ENCODE results near the gene CTSZ.
"Not testable (repeated sequence)": the region's sequence is repeated elsewhere in the genome, so short reads cannot be mapped to it uniquely, and the experiment has no call there.

CTSZ gene

DNA sequence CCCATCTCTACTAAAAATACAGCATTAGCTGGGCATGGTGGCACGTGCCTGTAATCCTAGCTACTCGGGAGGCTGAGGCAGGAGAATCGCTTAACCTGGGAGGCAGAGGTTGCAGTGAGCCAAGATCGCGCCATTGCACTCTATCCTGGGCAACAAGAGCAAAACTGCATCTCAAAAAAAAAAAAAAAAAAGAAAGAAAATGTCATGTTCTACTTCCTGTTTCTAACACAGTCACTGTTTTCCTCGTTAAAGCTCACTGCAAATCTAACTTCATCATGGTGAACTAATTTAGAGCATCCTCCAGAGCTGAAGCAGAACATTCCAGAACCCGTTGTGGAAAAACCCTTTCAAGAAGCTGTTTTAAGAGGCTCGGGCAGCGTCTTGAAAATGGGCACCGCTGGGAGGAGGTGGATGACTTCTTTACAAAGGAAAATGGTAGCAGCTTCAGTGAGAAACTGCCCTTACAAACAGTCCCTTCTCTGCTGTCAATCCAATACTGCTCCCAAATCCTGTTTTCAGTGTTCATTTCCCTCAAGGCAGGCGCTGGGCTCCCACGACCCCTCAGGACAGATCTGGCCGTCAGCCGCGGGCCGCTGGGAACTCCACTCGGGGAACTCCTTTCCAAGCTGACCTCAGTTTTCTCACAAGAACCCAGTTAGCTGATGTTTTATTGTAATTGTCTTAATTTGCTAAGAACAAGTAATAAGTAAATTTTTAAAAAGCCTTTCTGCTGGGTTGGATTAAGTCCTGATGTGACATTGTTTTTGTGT is 12.5 kb downstream of the CTSZ start:
- no peak for DNase-seq

DNA sequence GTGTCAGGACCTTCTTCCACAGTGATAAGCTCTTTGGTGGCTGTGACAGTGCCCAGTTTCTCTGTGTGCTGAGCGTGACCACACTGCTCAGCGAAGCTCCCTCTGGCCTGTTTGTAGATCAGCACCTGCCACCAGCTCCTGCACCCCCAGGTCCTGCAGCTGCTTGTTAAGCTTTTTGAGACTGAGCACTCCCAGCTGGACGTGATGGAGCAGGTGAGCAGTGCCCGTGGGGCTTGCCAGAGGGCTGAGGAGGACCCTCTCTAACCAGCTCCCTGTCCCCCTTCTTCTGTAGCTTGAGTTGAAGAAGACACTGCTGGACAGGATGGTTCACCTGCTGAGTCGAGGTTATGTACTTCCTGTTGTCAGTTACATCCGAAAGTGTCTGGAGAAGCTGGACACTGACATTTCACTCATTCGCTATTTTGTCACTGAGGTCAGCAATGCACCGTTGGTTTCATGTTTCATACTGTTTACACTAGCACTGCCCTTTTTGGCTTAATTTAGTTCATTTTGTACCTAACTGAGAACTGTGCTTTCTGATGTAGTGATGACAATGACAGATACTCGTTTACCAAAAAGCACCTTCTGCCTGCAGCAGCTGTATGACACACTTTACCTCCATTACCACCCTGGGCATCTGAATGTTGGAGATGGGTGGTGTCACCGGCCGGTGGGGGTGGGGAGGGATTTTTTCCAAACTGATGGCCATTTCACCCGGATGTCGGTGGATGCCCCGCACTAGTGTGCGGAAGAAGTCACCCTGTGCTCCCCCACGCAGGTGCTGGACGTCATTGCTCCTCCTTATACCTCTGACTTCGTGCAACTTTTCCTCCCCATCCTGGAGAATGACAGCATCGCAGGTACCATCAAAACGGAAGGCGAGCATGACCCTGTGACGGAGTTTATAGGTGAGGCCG is 13.5 kb downstream of the CTSZ start:
- DNase-seq, result no peak

DNA sequence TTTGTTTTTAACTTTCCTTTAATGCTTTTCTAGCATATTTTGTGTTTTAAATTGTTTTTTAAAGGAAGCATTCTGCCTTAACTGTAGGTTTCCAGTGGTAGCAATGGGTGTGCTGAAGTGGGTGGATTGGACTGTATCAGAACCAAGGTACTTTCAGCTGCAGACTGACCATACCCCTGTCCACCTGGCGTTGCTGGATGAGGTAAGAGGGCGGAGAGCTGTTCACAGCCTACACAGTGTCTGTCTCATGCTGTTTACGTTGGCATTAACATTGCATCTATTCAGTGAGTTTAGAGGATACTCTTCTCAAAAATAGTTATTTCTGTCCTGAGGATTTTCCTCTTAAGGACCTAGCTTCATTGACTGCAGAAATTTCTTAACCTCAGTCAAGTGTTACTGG is 14.1 kb downstream of the CTSZ start:
- DNase-seq, result no peak

DNA sequence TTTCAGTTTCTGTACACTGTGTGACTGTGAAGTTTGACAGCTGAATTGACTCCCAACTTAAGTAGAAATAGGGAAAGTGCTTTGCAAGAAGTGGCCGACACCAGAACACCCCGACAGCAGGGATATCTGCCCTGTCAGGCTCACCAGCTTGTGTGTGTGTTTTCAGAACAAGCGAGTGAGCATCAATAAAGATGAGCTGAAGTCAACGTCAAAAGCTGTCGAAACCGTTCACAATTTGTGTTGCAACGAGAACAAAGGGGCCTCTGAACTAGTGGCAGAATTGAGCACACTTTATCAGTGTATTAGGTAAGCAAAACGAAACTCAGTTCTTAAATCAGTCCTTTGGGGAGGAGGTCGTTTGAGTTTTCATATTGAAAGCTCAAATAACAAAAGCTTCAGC is 15.3 kb downstream of the CTSZ start:
- no peak for DNase-seq

- DNase-seq, result no peak
These were observed 16.2 kb downstream of the CTSZ start for GRCh38 chr20:58990651-58991445.

GRCh38 chr20:58989196-58989595 is 17.9 kb downstream of the CTSZ start:
- no peak for DNase-seq

- no peak for DNase-seq
These were observed 18.5 kb downstream of the CTSZ start for GRCh38 chr20:58988565-58988882.

- no peak for DNase-seq
These were observed 19.1 kb downstream of the CTSZ start for GRCh38 chr20:58987790-58988564.

- no peak for DNase-seq
These were observed 20.0 kb downstream of the CTSZ start for GRCh38 chr20:58986968-58987517.

DNA sequence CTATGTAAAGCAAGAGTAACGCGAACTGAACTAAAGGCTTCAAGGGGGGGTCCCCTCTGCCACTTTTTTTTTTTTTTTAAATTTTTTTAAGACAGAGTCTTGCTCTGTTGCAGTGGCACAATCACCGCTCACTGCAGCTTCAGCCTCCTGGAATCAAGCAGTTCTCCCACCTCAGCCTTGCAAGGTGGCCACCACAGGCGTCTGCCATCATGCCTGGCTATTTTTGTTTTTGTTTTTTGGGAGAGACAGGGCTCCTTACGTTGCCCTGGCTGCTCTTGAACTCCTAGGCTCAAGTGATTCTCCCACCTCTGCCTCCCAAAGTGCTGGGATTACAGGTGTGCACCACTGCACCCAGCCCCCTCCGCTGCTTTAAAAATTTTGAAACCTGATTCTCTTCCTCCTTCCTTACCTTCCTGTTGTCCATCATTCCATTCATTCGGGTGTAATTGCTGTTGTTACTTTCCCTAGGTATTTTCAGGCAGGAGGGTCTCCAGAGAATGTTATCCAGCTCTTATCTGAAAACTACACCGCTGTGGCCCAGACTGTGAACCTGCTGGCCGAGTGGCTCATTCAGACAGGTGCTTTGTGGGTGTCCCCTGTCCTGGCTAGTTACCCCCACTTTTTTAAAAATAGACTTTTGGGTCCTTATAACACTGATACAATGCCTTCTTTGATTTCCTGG is 20.6 kb downstream of the CTSZ start:
- DNase-seq, result no peak

DNA sequence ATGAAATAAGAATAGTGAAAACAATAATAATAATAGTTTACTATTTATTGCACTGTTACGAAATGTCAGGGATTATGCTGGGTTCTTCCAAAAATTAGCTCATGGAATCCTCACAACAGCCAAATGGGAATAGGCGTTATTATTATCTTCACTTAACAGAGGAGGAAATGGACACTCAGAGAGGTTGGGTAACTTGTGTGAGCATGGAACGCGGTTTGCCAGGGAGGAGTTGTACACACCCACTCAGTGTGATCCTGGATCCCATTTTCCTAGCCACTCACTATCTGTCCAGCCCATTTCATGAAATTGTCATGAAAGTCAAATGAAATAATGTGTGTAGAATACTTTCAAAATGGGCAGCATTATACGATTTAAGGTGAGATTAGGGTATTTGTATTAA is 21.4 kb downstream of the CTSZ start:
- no peak for DNase-seq

GRCh38 chr20:58984691-58985090 is 22.4 kb downstream of the CTSZ start:
- no peak for DNase-seq

- not testable (repeated sequence) for DNase-seq
These were observed 24.0 kb downstream of the CTSZ start for GRCh38 chr20:58983115-58983468.

DNA sequence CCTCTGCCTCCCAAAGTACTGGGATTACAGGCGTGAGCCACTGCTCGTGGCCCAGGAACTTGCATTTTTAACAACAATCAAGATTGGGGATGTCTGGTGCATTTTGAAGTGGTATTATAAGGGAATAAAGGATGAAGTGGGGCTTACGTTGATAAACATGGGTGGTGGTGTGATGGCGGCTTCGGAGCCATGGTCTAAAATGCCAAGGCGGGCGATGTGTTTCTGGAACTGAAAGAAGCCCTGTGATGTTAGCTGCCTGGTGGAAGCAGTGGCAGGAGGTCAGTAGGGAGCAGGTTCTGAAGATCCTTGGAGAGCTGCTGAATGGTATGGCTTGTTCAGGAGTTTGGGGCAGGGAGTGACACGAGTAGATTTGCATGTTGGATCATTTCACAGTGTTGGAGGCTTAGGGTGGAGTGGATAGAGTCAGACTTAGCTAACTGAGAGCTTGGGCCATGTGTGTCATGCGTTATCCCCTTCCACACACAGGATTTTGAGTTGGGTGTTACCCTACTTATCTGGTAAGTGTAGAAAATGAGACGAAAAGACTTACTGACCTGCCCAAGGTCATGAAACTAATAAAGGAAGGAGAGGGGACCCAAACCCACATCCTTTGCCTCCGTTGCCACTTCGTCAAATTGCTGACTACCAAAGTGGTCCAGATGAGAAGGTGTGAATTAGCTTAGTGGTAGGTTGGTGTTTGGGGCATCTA is 24.5 kb downstream of the CTSZ start:
- peak; percentile 76 for DNase-seq

- DNase-seq, result peak; percentile 43
These were observed 25.3 kb downstream of the CTSZ start for GRCh38 chr20:58981628-58982364.

DNA sequence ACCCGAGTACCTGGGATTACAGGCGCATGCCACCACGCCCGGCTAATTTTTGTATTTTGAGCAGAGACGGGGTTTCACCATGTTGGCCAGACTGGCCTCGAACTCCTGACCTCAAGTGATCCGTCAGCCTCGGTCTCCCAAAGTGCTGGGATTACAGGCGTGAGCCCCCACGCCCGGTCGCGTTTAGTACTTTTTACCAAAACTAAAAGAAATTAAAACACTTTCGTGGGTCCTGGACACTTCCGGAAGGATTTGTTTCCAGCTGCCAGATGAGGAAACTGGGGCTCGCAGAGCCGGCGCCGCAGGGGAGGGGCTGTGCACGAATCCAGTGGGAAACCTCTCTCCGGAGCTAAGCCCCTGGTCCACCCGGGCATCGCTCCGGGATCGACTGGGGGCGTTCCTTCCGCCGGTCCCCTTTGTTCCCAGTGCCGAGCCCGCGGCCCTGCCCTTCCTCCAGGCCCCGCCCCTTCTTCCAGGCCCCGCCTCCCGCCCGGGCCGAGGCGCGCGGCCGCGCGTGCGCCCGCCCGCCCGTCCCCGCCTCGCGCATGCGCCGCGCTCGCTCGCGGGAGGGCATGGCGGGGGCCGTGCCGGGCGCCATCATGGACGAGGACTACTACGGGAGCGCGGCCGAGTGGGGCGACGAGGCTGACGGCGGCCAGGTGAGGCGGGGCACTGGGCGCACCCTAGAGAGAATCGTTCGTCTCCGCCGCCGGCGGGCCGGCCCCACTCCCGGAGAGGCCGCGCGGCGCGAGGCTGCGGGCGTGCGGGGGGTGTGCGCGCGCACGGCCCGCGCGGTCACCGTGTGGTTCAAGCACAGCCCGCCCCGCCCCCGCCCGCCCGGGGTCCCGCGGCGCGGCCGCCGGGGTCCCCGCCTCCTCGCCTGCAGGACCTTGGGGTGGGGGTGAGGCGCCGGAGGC is 26.1 kb downstream of the CTSZ start, which contains the start of gene NELFCD:
Gene NELFCD (plus strand): TSS at position 546 of the 917 bp plus-strand sequence. CDS start 54 bp downstream, at position 600.
- peak; percentile 93 for DNase-seq

- DNase-seq, result no peak
These were observed 28.5 kb downstream of the CTSZ start for GRCh38 chr20:58978351-58979190.

Measured in hematopoietic multipotent progenitor cell treated with erythropoietin and hydrocortisone succinate and interleukin-3 and kit ligand, for 4 days (in vitro differentiated cells).